OCI-LY7 (cell line): Measurements from ENCODE around the gene FARP2.

ENCODE experiments used
- CTCF ChIP-seq: fragments of 200-600 bp; sonication (generic); conservative IDR thresholded peaks from 2 replicates; pipeline ENCODE4 v1.5.1; 2014; ENCODE audit warnings: mild to moderate bottlenecking, antibody characterized with exemption, low read length, moderate library complexity, mixed read lengths
- EZH2phosphoT487 ChIP-seq: fragments of 200-600 bp; sonication (generic); IDR thresholded peaks from 2 replicates; pipeline ENCODE4 v1.6.1; 2018; ENCODE audit warnings: low read depth, borderline replicate concordance, mild to moderate bottlenecking, mixed run types, antibody characterized with exemption, low read length, moderate library complexity, mixed read lengths

- TF ChIP-seq CTCF (no peak), EZH2phosphoT487 (no peak)
Observed at GRCh38 chr2:241491549-241492173, 135.6 kb downstream of the FARP2 start.
